Body of pancreas (tissue), 4 donors: ENCODE results near the gene DYSF. TPM values are rescaled to one million over a fixed set of nuclear protein-coding genes. Genes with fewer than 3 reads are reported as not detected.
"Not testable (repeated sequence)": the region's sequence is repeated elsewhere in the genome, so short reads cannot be mapped to it uniquely, and the experiment has no call there.

ENCODE experiments used
- ATAC-seq: fragments of 150-250 bp; one replicate; pipeline ENCODE4 v1.9.1; 2016
- DNase-seq, 4 donors: peaks; one replicate each; pipeline ENCODE4 v3.0.0-alpha.2; 2019
- H3K27ac ChIP-seq, 4 donors: fragments of 200-600 bp; sonication (generic); 1 replicate in 3 of 4; 2 replicates in 1 of 4; pipeline versions ENCODE4 v1.5.1 to v1.6.1; 2016 to 2019; ENCODE audit warnings: mild to moderate bottlenecking in 1 of 4, mixed read lengths in 1 of 4, moderate library complexity in 1 of 4
- H3K27me3 ChIP-seq, 2 donors: fragments of 200-600 bp; sonication (generic); one replicate each; pipeline ENCODE4 v1.6.0; 2016; ENCODE audit warnings: mild to moderate bottlenecking in 1 of 2
- H3K36me3 ChIP-seq, 2 donors: fragments of 200-600 bp; sonication (generic); replicated peaks in 1 of 2; 2 replicates each; pipeline ENCODE4 v1.5.1; 2016; ENCODE audit warnings: low read depth in 2 of 2; ENCODE audit not compliant: insufficient read depth in 1 of 2
- H3K4me1 ChIP-seq: fragments of 200-600 bp; sonication (generic); one replicate; pipeline ENCODE4 v1.6.0; 2016
- H3K4me3 ChIP-seq, 2 donors: fragments of 200-600 bp; sonication (generic); 1 replicate in 1 of 2; 2 replicates in 1 of 2; pipeline ENCODE4 v1.5.1; 2016 to 2019
- H3K9me3 ChIP-seq, 3 donors: fragments of 200-600 bp; sonication (generic); 1 replicate in 2 of 3; 2 replicates in 1 of 3; pipeline ENCODE4 v1.5.1; 2016
- CTCF ChIP-seq, 7 experiments: fragments of 450-650 bp in 4 of 7; fragments of 200-600 bp in 3 of 7; sonication (generic) in 3 of 7; IDR thresholded peaks; one replicate each; pipeline ENCODE4 v1.5.1; 2016 to 2019; ENCODE audit warnings: antibody characterized with exemption in 7 of 7
- POLR2A ChIP-seq, 3 donors: fragments of 450-650 bp; IDR thresholded peaks; one replicate each; pipeline ENCODE4 v1.6.1; 2016; ENCODE audit warnings: antibody characterized with exemption in 3 of 3, mild to moderate bottlenecking in 2 of 3
- WGBS, 2 donors: methylation state at CpG; one replicate each; pipeline ENCODE4 v1.1.5; 2017; 5-methylcytosine and 5-hydroxymethylcytosine counted together
- intact Hi-C: fragments of 100-400 bp; cut with DNase I; formaldehyde crosslinking; loops from one replicate; pipeline ENCODE4 v1.15.1; 2023
- total RNA-seq, 2 donors: library from RNA; depleted of rRNA; stranded (reverse); fragments of >200 nt; gene quantifications; one replicate each; pipeline ENCODE4 v1.1.0, GENCODE V29; 2016

Gene DYSF
- total RNA-seq = 10 to 100 TPM in 1 of 2 donors, 1 to 10 TPM in 1; 3.1 to 10.9 TPM

GRCh38 chr2:71453404-71454220 lies at the start of gene DYSF:
DYSF (plus strand) TSS chr2:71453561.
- peaks cover 21% of the 10 kb centered on the region for H3K4me1 ChIP-seq
- DNase-seq (peak; percentile 29 to 60 (median 37)), ATAC-seq (peak; percentile 75)
- peak within 1 kb of the TSS; percentile 5 to 8 for H3K4me3 ChIP-seq
- H3K27me3 ChIP-seq = no peaks in the 10 kb centered on the region
- intact Hi-C loops = no loop called here
- no peaks in the 10 kb centered on the region for H3K9me3 ChIP-seq
- no peaks in the 10 kb centered on the region for H3K36me3 ChIP-seq
- no peak within 1 kb of the TSS for H3K27ac ChIP-seq
- 0 to 2% methylated on average over 5 to 66 of the region's 66 CpGs for WGBS, 2 donors
- no peak for TF ChIP-seq POLR2A (IDR thresholded peaks at IDR 0.05)

- H3K27me3 ChIP-seq = no peaks in the 10 kb centered on the region
- H3K36me3 ChIP-seq = peaks cover 0 to 15% of the 10 kb centered on the region in 2 donors
- intact Hi-C loops = no loop called here
- ATAC-seq (no peak), DNase-seq (no peak)
- no peaks in the 10 kb centered on the region for H3K4me1 ChIP-seq
- 88 to 90% methylated on average over 3 of the region's 3 CpGs for WGBS, 2 donors
- no peak overlapping the region for H3K4me3 ChIP-seq
- no peak overlapping the region for H3K27ac ChIP-seq
- H3K9me3 ChIP-seq = no peaks in the 10 kb centered on the region
- TF ChIP-seq CTCF (IDR thresholded peaks at IDR 0.05) (no peak), POLR2A (IDR thresholded peaks at IDR 0.05) (no peak)
Observed at GRCh38 chr2:71409611-71410010, 43.8 kb upstream of the DYSF start.

GRCh38 chr2:71410696-71411095 lies 42.7 kb upstream of the DYSF start:
- no peak overlapping the region for H3K4me3 ChIP-seq
- TF ChIP-seq POLR2A (IDR thresholded peaks at IDR 0.05) (no peak), CTCF (IDR thresholded peaks at IDR 0.05) (no peak)
- 94 to 96% methylated on average over 4 of the region's 4 CpGs for WGBS, 2 donors
- DNase-seq (no peak), ATAC-seq (no peak)
- H3K27me3 ChIP-seq = no peaks in the 10 kb centered on the region
- peaks cover 0 to 11% of the 10 kb centered on the region in 2 donors for H3K36me3 ChIP-seq
- no peaks in the 10 kb centered on the region for H3K4me1 ChIP-seq
- H3K27ac ChIP-seq = no peak overlapping the region
- H3K9me3 ChIP-seq = no peaks in the 10 kb centered on the region
- intact Hi-C loops = no loop called here

- DNase-seq, H3K27me3 ChIP-seq, intact Hi-C loops, H3K9me3 ChIP-seq, ATAC-seq, H3K4me1 ChIP-seq, H3K4me3 ChIP-seq, H3K36me3 ChIP-seq, H3K27ac ChIP-seq: not testable (repeated sequence)
- WGBS, 2 donors = no CpG with 5 or more reads among the region's 15 CpGs
Observed at GRCh38 chr2:71416866-71417265, 36.5 kb upstream of the DYSF start.

GRCh38 chr2:71417300-71418202 lies 35.8 kb upstream of the DYSF start:
- TF ChIP-seq CTCF (IDR thresholded peaks at IDR 0.05) = no peak
- no peak for TF ChIP-seq POLR2A (IDR thresholded peaks at IDR 0.05)
- Histone ChIP-seq H3K27ac (peak overlapping the region in 2 of 4 donors; percentile 30 to 55), H3K27me3 (no peaks in the 10 kb centered on the region), H3K36me3 (no peaks in the 10 kb centered on the region), H3K4me1 (peaks cover 10% of the 10 kb centered on the region), H3K4me3 (no peak overlapping the region), H3K9me3 (no peaks in the 10 kb centered on the region)
- intact Hi-C loops = no loop called here
- no peak for DNase-seq
- ATAC-seq = no peak
- 29 to 31% methylated on average over 7 to 8 of the region's 16 CpGs for WGBS, 2 donors
